Neural cell (in vitro differentiated cells): Measurements from ENCODE around the gene FAF1. TPM values are rescaled to one million over a fixed set of nuclear protein-coding genes. Genes with fewer than 3 reads are reported as not detected.

Experiments
- H2AFZ ChIP-seq: fragments of 200-600, 300-800 bp; sonication (generic), shearing (Covaris generic); 2 replicates; pipeline ENCODE4 v1.6.0; 2014; ENCODE audit warnings: low read depth, mild to moderate bottlenecking, antibody characterized with exemption, low read length, moderate library complexity
- H3F3A ChIP-seq: fragments of 200-600 bp; shearing (Covaris generic); 2 replicates; pipeline ENCODE4 v1.6.1; 2016; ENCODE audit warnings: mild to moderate bottlenecking, moderate library complexity, mixed read lengths, antibody characterized with exemption, low read length; ENCODE audit not compliant: insufficient read depth, poor library complexity, severe bottlenecking
- H3K27ac ChIP-seq: fragments of 200-600, 300-800 bp; sonication (generic), shearing (Covaris generic); 2 replicates; pipeline ENCODE4 v1.5.1; 2014; ENCODE audit warnings: mild to moderate bottlenecking, low read length, moderate library complexity
- H3K27me3 ChIP-seq: fragments of 300-800, 200-600 bp; sonication (generic), shearing (Covaris generic); 2 replicates; pipeline ENCODE4 v1.6.0; 2014; ENCODE audit warnings: mild to moderate bottlenecking, low read depth, low read length, moderate library complexity; ENCODE audit not compliant: insufficient read depth
- H3K36me3 ChIP-seq: fragments of 300-800, 200-600 bp; sonication (generic), shearing (Covaris generic); 2 replicates; pipeline ENCODE4 v1.5.1; 2014; ENCODE audit warnings: mild to moderate bottlenecking, antibody characterized with exemption, low read length, moderate library complexity; ENCODE audit not compliant: insufficient read depth
- H3K4me2 ChIP-seq: fragments of 300-800, 200-600 bp; sonication (generic), shearing (Covaris generic); 2 replicates; pipeline ENCODE4 v1.6.0; 2014; ENCODE audit warnings: mild to moderate bottlenecking, low read length
- H3K4me3 ChIP-seq: fragments of 300-800, 200-600 bp; sonication (generic), shearing (Covaris generic); 2 replicates; pipeline ENCODE4 v1.5.1; 2014; ENCODE audit warnings: mild to moderate bottlenecking, low read length, moderate library complexity
- H3K79me2 ChIP-seq: fragments of 200-600 bp; shearing (Covaris generic); replicated peaks from 2 replicates; pipeline ENCODE4 v1.6.0; 2014; ENCODE audit warnings: mild to moderate bottlenecking, low read length, moderate library complexity; ENCODE audit not compliant: insufficient read depth
- H3K9ac ChIP-seq: fragments of 300-800, 200-600 bp; sonication (generic), shearing (Covaris generic); 2 replicates; pipeline ENCODE4 v1.6.1; 2016; ENCODE audit warnings: mild to moderate bottlenecking, low read length, mixed read lengths
- H3K9me2 ChIP-seq: fragments of 200-600 bp; shearing (Covaris generic); 2 replicates; pipeline ENCODE4 v1.6.1; 2016; ENCODE audit warnings: mild to moderate bottlenecking, low read length, mixed read lengths; ENCODE audit not compliant: insufficient read depth
- H3K9me3 ChIP-seq: fragments of 200-600, 300-800 bp; sonication (generic), shearing (Covaris generic); 2 replicates; pipeline ENCODE4 v1.6.1; 2016; ENCODE audit warnings: mild to moderate bottlenecking, mixed run types, low read length, moderate library complexity, mixed read lengths
- H4K20me1 ChIP-seq: fragments of 200-600 bp; shearing (Covaris generic); 2 replicates; pipeline ENCODE4 v1.6.1; 2016; ENCODE audit warnings: mild to moderate bottlenecking, mixed run types; ENCODE audit not compliant: insufficient read depth
- CTCF ChIP-seq: fragments of 450-650 bp; IDR thresholded peaks from 2 replicates; pipeline ENCODE4 v1.5.1; 2014; ENCODE audit warnings: antibody characterized with exemption, mild to moderate bottlenecking, moderate library complexity; ENCODE audit not compliant: poor library complexity, severe bottlenecking
- EP300 ChIP-seq: fragments of 450-650 bp; conservative IDR thresholded peaks from 2 replicates; pipeline ENCODE4 v1.6.1; 2014; ENCODE audit warnings: antibody characterized with exemption, mild to moderate bottlenecking, moderate library complexity; ENCODE audit not compliant: poor library complexity, severe bottlenecking
- EZH2 ChIP-seq: fragments of 200-600, 300-800 bp; shearing (Covaris generic), sonication (generic); IDR thresholded peaks from 2 replicates; pipeline ENCODE4 v1.6.1; 2014; ENCODE audit warnings: antibody characterized with exemption, low read length, borderline replicate concordance, mild to moderate bottlenecking; ENCODE audit not compliant: insufficient read depth, poor library complexity, severe bottlenecking
- MXI1 ChIP-seq: fragments of 450-650 bp; conservative IDR thresholded peaks from 2 replicates; pipeline ENCODE4 v1.6.1; 2014; ENCODE audit warnings: antibody characterized with exemption, mild to moderate bottlenecking; ENCODE audit not compliant: poor library complexity, severe bottlenecking
- POLR2AphosphoS5 ChIP-seq: IDR thresholded peaks from 2 replicates; pipeline ENCODE4 v1.6.1; 2012
- RAD21 ChIP-seq: fragments of 450-650 bp; conservative IDR thresholded peaks from 2 replicates; pipeline ENCODE4 v1.6.1; 2014; ENCODE audit warnings: antibody characterized with exemption, mild to moderate bottlenecking, moderate library complexity
- SMC3 ChIP-seq: fragments of 450-650 bp; conservative IDR thresholded peaks from 2 replicates; pipeline ENCODE4 v1.6.1; 2014; ENCODE audit warnings: antibody characterized with exemption, mild to moderate bottlenecking, moderate library complexity; ENCODE audit not compliant: poor library complexity
- TAF1 ChIP-seq: IDR thresholded peaks from 2 replicates; pipeline ENCODE4 v1.6.1; 2012; ENCODE audit warnings: low read depth
- polyA plus RNA-seq: library from polyadenylated mRNA; depleted of rRNA; stranded (reverse); fragments of >200 nt; gene quantifications from 2 replicates; pipeline ENCODE4 v1.2.3, GENCODE V29; 2014
- TF ChIP-seq, protein P1 (sequence below): IDR thresholded peaks from 2 replicates; pipeline ENCODE4 v1.6.1; 2012; ENCODE audit warnings: borderline replicate concordance

FAF1 gene
- polyA plus RNA-seq, 1 donor from 2014 or later = 52.1 TPM

- H3K4me3 ChIP-seq = no peak overlapping the region
Measured at GRCh38 chr1:50493710-50494109, 466.4 kb downstream of the FAF1 start.

GRCh38 chr1:50492142-50492541 lies 467.9 kb downstream of the FAF1 start:
- H3K27me3 ChIP-seq = no peaks in the 10 kb centered on the region
- H2AFZ ChIP-seq = no peak overlapping the region
- H3K9me2 ChIP-seq = no peaks in the 10 kb centered on the region
- no peak overlapping the region for H3K4me3 ChIP-seq
- H3K36me3 ChIP-seq = no peaks in the 10 kb centered on the region
- H3K79me2 ChIP-seq = no peaks in the 10 kb centered on the region
- H3F3A ChIP-seq = no peaks in the 10 kb centered on the region
- TF ChIP-seq EP300 (no peak), CTCF (no peak), RAD21 (no peak), TAF1 (no peak), SMC3 (no peak), MXI1 (no peak), EZH2 (no peak), POLR2AphosphoS5 (no peak)
- TF ChIP-seq, protein P1, sequence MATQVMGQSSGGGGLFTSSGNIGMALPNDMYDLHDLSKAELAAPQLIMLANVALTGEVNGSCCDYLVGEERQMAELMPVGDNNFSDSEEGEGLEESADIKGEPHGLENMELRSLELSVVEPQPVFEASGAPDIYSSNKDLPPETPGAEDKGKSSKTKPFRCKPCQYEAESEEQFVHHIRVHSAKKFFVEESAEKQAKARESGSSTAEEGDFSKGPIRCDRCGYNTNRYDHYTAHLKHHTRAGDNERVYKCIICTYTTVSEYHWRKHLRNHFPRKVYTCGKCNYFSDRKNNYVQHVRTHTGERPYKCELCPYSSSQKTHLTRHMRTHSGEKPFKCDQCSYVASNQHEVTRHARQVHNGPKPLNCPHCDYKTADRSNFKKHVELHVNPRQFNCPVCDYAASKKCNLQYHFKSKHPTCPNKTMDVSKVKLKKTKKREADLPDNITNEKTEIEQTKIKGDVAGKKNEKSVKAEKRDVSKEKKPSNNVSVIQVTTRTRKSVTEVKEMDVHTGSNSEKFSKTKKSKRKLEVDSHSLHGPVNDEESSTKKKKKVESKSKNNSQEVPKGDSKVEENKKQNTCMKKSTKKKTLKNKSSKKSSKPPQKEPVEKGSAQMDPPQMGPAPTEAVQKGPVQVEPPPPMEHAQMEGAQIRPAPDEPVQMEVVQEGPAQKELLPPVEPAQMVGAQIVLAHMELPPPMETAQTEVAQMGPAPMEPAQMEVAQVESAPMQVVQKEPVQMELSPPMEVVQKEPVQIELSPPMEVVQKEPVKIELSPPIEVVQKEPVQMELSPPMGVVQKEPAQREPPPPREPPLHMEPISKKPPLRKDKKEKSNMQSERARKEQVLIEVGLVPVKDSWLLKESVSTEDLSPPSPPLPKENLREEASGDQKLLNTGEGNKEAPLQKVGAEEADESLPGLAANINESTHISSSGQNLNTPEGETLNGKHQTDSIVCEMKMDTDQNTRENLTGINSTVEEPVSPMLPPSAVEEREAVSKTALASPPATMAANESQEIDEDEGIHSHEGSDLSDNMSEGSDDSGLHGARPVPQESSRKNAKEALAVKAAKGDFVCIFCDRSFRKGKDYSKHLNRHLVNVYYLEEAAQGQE = no peak
- no peak overlapping the region for H3K9ac ChIP-seq
- H3K9me3 ChIP-seq = no peaks in the 10 kb centered on the region
- H3K4me2 ChIP-seq = no peak overlapping the region
- H4K20me1 ChIP-seq = no peaks in the 10 kb centered on the region
- H3K27ac ChIP-seq = no peak overlapping the region

More at GRCh38 chr1:50493710-50494109, 466.4 kb downstream of the FAF1 start:
- Histone ChIP-seq H3K9me2 (no peaks in the 10 kb centered on the region), H3K79me2 (no peaks in the 10 kb centered on the region), H4K20me1 (no peaks in the 10 kb centered on the region), H2AFZ (no peak overlapping the region), H3K27me3 (no peaks in the 10 kb centered on the region), H3K9me3 (no peaks in the 10 kb centered on the region), H3K27ac (no peak overlapping the region), H3K36me3 (no peaks in the 10 kb centered on the region), H3K4me2 (no peak overlapping the region), H3K9ac (no peak overlapping the region), H3F3A (no peaks in the 10 kb centered on the region)
- TF ChIP-seq CTCF = no peak
